Right cardiac atrium (tissue), 5 donors: ENCODE measurements around the gene CCDC197. TPM values are rescaled to one million over a fixed set of nuclear protein-coding genes. Genes with fewer than 3 reads are reported as not detected.

Experiments
- ATAC-seq, 2 donors: fragments of 200-7000 bp; cut with Tn5 transposase; one replicate each; pipeline versions ENCODE4 v1.8.0 to v1.9.1; 2020; ENCODE audit warnings: moderate library complexity in 2 of 2, mild to moderate bottlenecking in 1 of 2
- DNase-seq, 3 donors: peaks; one replicate each; pipeline ENCODE4 v3.0.0-alpha.2; 2020
- H3K27ac ChIP-seq: one replicate; pipeline ENCODE4 v1.5.1; 2013; ENCODE audit warnings: mild to moderate bottlenecking, low read length, control low read depth, moderate library complexity
- H3K27me3 ChIP-seq: one replicate; pipeline ENCODE4 v1.6.1; 2013; ENCODE audit not compliant: control insufficient read depth, insufficient read depth
- H3K4me1 ChIP-seq: one replicate; pipeline ENCODE4 v1.6.1; 2013; ENCODE audit warnings: low read length; ENCODE audit not compliant: control insufficient read depth, insufficient read depth
- H3K4me3 ChIP-seq: one replicate; pipeline ENCODE4 v1.5.1; 2013; ENCODE audit warnings: low read length, control low read depth
- H3K9me3 ChIP-seq: one replicate; pipeline ENCODE4 v1.6.1; 2013; ENCODE audit warnings: low read length; ENCODE audit not compliant: control insufficient read depth
- WGBS: extraction: QIAGEN DNeasy Blood & Tissue Kit; methylation state at CpG from one replicate; pipeline ENCODE4 v1.1.7; 2013; 5-methylcytosine and 5-hydroxymethylcytosine counted together
- intact Hi-C, 4 donors: fragments of 100-400 bp; cut with DNase I; formaldehyde crosslinking; loops; one replicate each; pipeline versions ENCODE4 v1.11.0 to v1.14.0; 2022 to 2023
- polyA plus RNA-seq: library from polyadenylated mRNA; stranded (reverse); fragments of 200-250 nt; gene quantifications from one replicate; pipeline ENCODE4 v1.2.3, GENCODE V29; 2013
- total RNA-seq, 4 donors: library from RNA; stranded (reverse); fragmentation: NEBNext Ultra II Directional; extraction: Animal tissue kit (Norgen Biotek cat#: 25700); gene quantifications; one replicate each; pipeline ENCODE4 v1.2.1, GENCODE V29; 2021
- donor health status: healthy with polysubstance abuse.
- donor health status: DM: no; HTN: yes; CAD: no.
- donor health status: DM: no; HTN: no; CAD: no.
- donor health status: DM: no; HTN: yes; CAD: no; lungs with severe emphysema.
- donor health status: DM: yes; HTN: yes; CAD: no.

Gene CCDC197
- total and polyA plus RNA-seq, 5 donors = 0.44 to 0.45 TPM; not detected in 3

DNA sequence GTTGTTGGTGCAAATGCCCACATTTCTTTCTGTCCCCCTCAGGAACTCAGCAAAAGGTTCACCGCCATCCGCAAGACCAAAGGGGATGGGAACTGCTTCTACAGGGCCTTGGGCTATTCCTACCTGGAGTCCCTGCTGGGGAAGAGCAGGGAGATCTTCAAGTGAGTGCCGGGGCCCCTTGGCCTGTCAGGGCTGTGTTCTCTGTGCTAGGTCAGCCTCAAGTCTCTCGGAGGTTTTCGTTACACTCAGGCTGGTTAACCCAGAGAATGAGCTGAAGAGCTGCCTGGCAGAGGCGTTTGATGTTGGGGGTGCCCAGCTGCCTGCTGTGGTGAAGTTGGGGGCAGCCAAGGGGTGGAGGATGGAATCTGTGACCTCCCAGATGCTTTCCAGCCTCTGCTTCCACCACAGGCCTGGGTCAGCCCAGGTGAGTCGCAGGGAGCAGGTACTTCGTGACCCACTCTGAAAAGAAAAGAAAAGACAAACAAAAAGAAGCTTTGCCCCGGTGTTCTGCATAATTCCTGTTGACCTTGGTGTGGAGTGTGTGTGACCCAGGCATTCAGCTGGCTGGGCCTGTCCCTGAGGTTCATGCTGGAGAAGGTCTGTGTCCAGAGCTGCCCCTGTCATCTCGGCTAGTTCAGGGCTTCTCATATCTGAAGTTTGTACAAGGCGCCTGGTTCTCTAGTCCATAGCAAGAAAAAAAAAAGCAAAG lies 42.0 kb downstream of the CCDC197 start:
- no peak overlapping the region for H3K27ac ChIP-seq
- no peaks in the 10 kb centered on the region for H3K9me3 ChIP-seq
- no peak overlapping the region for H3K4me3 ChIP-seq
- ATAC-seq = no peak
- WGBS = 93% methylated on average over 11 of the region's 11 CpGs
- no peaks in the 10 kb centered on the region for H3K27me3 ChIP-seq
- H3K4me1 ChIP-seq = peaks cover 9% of the 10 kb centered on the region
- no peak for DNase-seq
- intact Hi-C loops = loop anchor here in 3 of 4 donors (2.0 to 5.0 kb wide), 3 partner anchors 93 to 98 kb away; no protein-coding TSS in a partner anchor

DNA sequence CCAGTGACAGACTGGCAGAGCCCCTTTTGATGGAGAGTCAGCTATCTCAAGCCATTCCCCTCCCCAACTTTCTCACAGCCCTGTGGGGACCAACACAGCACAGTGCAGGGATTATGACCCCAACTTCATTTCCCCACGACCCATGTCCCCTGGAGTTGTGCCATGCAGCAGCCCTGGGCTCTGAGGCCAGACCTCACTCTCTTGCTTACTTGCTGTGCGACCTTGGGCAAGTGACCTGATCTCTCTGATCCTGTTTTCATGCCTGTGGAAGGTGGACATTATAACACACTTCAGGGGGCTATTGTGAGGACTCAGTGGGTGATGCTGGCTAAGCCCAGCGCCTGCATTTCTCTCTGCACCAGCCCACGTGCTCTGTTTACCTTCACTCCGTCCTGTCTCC lies 43.1 kb downstream of the CCDC197 start:
- Histone ChIP-seq H3K9me3 (no peaks in the 10 kb centered on the region), H3K4me1 (peaks cover 9% of the 10 kb centered on the region), H3K27ac (no peak overlapping the region), H3K27me3 (no peaks in the 10 kb centered on the region), H3K4me3 (no peak overlapping the region)
- WGBS = 87% methylated on average over 5 of the region's 5 CpGs
- intact Hi-C loops = no loop called here
- DNase-seq (no peak), ATAC-seq (no peak)

DNA sequence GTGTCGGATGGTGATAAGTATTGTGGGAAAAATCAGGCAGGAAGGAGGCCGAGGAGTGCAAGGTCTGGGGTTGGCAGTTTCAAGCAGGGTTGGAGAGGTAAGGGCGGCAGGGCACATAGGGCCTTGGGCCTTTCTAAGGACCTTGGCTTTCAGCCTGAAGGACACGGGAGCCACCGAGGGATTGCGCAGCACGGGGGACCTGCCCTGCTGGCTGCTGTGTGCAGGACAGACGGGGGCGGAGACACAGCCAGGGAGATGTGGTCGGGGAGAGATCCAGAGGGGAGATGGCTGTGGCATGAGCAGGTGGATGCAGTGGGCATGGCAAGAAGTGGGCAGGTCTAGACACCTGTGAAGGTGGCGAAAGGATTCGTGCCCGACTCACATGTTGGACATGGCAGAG lies 43.7 kb downstream of the CCDC197 start:
- H3K27ac ChIP-seq = no peak overlapping the region
- no peaks in the 10 kb centered on the region for H3K9me3 ChIP-seq
- peaks cover 9% of the 10 kb centered on the region for H3K4me1 ChIP-seq
- ATAC-seq (no peak), DNase-seq (no peak)
- H3K27me3 ChIP-seq = no peaks in the 10 kb centered on the region
- H3K4me3 ChIP-seq = no peak overlapping the region
- 92% methylated on average over 13 of the region's 13 CpGs for WGBS
- intact Hi-C loops = no loop called here

DNA sequence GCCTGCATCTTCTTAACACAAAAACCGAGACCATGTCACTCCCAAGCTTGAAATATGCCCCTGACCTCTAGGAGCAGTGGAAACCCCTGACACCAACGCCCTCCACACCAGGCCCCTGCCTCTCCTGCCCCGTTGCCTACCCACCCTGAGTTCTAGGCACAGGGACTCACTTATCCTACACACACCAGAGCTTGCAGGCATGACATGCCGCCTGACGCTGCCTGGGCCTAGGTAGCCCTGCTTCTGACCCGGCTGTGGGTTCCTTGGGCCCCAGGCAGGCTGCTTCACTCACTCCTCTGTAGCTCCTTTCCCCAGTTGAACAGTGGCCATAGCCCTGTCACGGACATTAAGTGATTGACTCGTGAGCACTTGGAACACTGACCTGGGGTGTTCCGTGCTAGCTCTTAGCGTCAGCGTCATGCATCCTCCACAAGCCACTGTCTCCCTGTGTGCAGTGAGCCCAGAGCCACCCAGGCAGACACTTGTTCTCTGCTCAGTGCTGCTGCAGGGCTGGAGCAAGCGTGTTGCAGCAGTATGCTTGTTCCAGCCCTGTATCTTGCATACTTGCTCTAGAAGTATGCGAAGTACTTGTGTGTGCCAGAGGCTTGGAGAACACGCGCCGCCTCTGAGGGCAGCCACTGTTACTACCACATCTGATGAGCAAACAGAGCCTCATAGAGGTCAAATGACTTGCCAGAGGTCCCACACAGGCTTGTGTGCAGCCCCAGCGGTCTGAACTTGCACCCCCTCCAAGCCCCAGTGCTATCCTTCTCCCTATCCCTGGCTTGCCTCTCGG lies 44.6 kb downstream of the CCDC197 start:
- H3K9me3 ChIP-seq = no peaks in the 10 kb centered on the region
- no peak overlapping the region for H3K4me3 ChIP-seq
- H3K4me1 ChIP-seq = peaks cover 9% of the 10 kb centered on the region
- no peaks in the 10 kb centered on the region for H3K27me3 ChIP-seq
- WGBS = 55% methylated on average over 18 of the region's 18 CpGs
- ATAC-seq = peak; percentile 60 to 87
- intact Hi-C loops = no loop called here
- H3K27ac ChIP-seq = peak overlapping the region; percentile 32
- DNase-seq = peak in 2 of 3 donors; percentile 60 to 83

DNA sequence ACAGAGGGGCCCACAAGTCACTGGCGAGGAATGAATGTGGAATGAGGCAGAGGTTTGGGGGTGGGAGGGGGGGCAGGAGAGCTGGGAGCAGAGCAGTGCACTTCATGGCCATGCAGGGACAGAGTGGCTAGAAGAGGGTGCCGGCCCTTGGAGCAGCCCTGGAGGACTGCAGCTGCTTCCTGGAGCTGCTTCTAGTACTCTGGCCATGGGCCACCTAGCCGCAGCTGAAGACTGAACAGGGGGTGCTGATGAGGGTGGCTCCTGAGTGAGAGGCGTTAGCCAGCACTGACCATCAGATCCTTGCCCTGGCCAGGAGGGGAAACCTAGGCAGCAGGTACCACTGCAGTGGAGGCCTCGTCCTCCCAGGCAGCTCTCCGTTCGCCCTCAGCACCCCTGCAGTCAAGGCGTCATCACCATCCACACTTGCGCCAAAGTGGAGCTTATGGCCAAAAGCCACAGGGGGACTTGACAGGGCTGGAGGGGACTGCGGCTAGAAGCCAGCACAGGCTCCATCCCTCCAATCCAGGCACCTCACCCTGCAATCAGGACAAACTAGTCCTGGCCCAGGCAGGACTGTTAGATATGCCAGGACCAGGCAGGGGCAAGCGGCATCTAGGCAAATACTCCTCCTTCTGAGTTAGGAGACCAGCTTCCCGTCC lies 45.5 kb downstream of the CCDC197 start:
- peak; percentile 8 to 10 for ATAC-seq
- H3K27ac ChIP-seq = peak overlapping the region; percentile 1
- DNase-seq = peak in 1 of 3 donors; percentile 65
- no peaks in the 10 kb centered on the region for H3K27me3 ChIP-seq
- no peak overlapping the region for H3K4me3 ChIP-seq
- H3K9me3 ChIP-seq = no peaks in the 10 kb centered on the region
- intact Hi-C loops = no loop called here
- WGBS = 58% methylated on average over 12 of the region's 12 CpGs
- H3K4me1 ChIP-seq = peaks cover 9% of the 10 kb centered on the region

DNA sequence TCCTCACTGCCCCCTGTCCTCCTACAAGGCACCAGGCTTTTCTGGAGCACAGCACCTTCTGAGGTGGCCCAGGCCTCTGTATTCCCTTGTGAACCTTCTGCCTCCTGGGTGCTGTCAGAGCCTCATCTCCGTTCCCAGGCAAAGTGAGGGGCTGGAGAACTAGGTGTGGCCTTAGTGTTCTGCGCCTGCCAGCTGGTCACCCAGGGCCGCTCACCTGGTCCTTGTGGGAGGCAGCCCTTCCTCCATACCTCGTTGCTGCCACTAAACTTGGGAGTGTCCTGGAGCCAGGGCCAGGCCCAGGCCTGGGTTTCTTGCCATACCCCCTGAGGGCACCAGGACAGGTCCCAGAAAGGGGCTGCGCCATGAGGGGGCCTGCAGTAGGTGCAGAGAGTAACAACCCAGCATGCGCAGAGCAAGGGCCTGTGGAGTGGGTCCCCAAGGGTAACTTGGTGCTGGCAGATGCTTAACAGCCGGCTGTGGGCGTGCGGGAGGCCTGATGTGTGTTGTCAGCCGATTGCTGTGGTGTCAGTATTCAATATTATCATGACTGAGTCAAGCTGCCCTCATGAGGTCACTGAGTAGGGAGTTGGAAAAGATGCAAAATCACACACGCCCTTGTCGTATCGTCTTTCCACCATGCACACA lies 46.1 kb downstream of the CCDC197 start:
- intact Hi-C loops = no loop called here
- Histone ChIP-seq H3K27me3 (no peaks in the 10 kb centered on the region), H3K4me1 (peaks cover 9% of the 10 kb centered on the region), H3K27ac (no peak overlapping the region), H3K4me3 (no peak overlapping the region), H3K9me3 (no peaks in the 10 kb centered on the region)
- ATAC-seq (peak in 1 of 2 donors; percentile 31), DNase-seq (peak in 2 of 3 donors; percentile 48 to 68)
- WGBS = 66% methylated on average over 13 of the region's 13 CpGs

DNA sequence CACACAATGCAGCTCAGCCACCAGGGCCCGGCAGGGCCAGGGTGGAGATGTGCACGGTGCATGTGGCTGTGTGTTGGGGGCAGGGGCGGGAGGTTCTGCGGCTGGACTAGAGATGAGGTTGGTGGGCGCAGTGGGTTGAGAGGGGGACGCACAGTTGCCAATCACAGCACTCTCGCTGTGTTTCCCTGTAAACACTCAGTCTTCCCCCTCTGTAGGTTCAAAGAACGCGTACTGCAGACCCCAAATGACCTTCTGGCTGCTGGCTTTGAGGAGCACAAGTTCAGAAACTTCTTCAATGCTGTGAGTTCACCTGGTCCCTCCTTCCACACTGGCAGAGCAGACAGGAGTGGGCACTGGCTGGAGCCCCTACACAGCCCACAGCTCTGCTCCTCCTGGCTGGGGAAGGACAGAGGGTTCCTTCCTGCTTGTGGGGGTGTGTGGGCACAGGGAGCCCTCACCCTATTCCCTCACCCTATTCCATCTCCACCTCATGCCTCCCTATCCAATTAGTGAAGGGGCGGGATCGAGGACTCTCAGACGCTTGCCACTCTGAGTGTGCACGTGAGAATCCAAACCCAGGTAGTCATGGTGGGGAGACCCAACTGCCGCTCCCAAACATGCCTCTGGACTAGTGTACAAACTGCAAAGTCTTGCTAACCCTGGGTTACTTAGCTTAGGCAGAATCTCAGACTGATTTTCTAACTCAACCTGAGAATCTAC lies 46.8 kb downstream of the CCDC197 start:
- H3K27ac ChIP-seq = no peak overlapping the region
- peaks cover 9% of the 10 kb centered on the region for H3K4me1 ChIP-seq
- intact Hi-C loops = no loop called here
- no peaks in the 10 kb centered on the region for H3K27me3 ChIP-seq
- no peak for DNase-seq
- WGBS = 81% methylated on average over 14 of the region's 14 CpGs
- H3K9me3 ChIP-seq = no peaks in the 10 kb centered on the region
- ATAC-seq = peak in 1 of 2 donors; percentile 8
- H3K4me3 ChIP-seq = no peak overlapping the region

DNA sequence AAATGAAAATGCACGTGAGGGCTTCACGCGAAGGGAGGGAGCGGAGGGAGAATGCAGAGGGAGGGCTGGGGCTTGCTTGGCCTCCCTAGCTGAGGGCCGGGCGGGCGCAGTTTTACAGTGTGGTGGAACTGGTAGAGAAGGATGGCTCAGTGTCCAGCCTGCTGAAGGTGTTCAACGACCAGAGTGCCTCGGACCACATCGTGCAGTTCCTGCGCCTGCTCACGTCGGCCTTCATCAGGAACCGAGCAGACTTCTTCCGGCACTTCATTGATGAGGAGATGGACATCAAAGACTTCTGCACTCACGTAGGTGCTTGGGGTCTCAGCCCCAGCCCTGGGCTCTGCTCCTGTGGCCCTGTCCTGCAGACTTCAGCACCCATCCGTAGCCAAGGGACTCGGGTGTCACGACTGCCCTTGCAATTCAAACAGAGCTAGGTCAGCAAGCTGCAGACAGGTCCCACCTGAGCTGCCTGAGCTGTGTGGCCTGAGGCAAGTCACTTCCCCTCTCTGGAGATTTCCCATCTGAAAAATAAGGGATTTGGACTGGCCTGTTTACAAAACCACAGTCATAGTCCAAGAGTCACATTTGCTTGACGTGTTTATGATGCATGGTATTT lies 47.5 kb downstream of the CCDC197 start:
- no peak for DNase-seq
- peaks cover 9% of the 10 kb centered on the region for H3K4me1 ChIP-seq
- no peak overlapping the region for H3K4me3 ChIP-seq
- H3K27ac ChIP-seq = no peak overlapping the region
- no peak for ATAC-seq
- WGBS = 91% methylated on average over 20 of the region's 20 CpGs
- no peaks in the 10 kb centered on the region for H3K27me3 ChIP-seq
- intact Hi-C loops = no loop called here
- no peaks in the 10 kb centered on the region for H3K9me3 ChIP-seq

DNA sequence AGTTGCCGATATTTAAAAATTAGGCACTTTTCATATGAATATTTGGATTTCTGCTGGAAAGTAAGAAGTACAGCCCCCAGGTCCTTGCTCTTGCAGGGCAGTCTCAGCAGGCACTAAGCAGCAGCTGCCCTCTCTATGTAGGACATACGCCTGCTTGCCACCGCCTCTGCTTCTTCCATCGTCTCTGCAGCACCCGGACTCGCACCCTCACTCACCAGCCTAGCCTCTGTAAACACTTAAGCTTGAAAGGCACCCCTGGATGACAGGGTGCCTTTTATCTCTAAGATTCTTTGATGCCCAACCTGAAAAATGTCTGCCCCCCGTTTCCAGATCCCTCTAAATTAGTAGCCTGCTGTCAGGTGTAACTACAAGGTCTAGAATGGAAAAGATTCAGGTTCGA lies 48.0 kb downstream of the CCDC197 start:
- no peaks in the 10 kb centered on the region for H3K9me3 ChIP-seq
- H3K4me1 ChIP-seq = peaks cover 9% of the 10 kb centered on the region
- H3K27ac ChIP-seq = no peak overlapping the region
- no peak overlapping the region for H3K4me3 ChIP-seq
- no peaks in the 10 kb centered on the region for H3K27me3 ChIP-seq
- ATAC-seq (no peak), DNase-seq (no peak)
- WGBS = 95% methylated on average over 8 of the region's 8 CpGs
- intact Hi-C loops = no loop called here
